Loucy (cell line): ENCODE measurements around the gene PAM16.

Source experiments
- H2AFZ ChIP-seq: fragments of 200-600 bp; sonication (generic); 2 replicates; pipeline ENCODE4 v1.6.0; 2016; ENCODE audit warnings: antibody characterized with exemption, mild to moderate bottlenecking, low read length, moderate library complexity
- H3F3A ChIP-seq: fragments of 200-600 bp; 2 replicates; pipeline ENCODE4 v1.6.0; 2016; ENCODE audit warnings: antibody characterized with exemption, low read depth, mild to moderate bottlenecking
- H3K27me3 ChIP-seq: fragments of 200-600 bp; sonication (generic); 2 replicates; pipeline ENCODE4 v1.6.1; 2014; ENCODE audit warnings: low read length, mild to moderate bottlenecking; ENCODE audit not compliant: insufficient read depth, poor library complexity, severe bottlenecking
- H3K36me3 ChIP-seq: fragments of 200-600 bp; sonication (generic); 2 replicates; pipeline ENCODE4 v1.6.1; 2016; ENCODE audit warnings: low read length; ENCODE audit not compliant: insufficient read depth
- H3K4me1 ChIP-seq: fragments of 200-600 bp; sonication (generic); 2 replicates; pipeline ENCODE4 v1.5.1; 2014; ENCODE audit warnings: low read length, mild to moderate bottlenecking; ENCODE audit not compliant: insufficient read depth, poor library complexity, severe bottlenecking
- H3K4me2 ChIP-seq: fragments of 200-600 bp; sonication (generic); 2 replicates; pipeline ENCODE4 v1.6.0; 2014; ENCODE audit warnings: antibody characterized with exemption, low read length, low read depth, mild to moderate bottlenecking; ENCODE audit not compliant: poor library complexity, severe bottlenecking
- H3K4me3 ChIP-seq: fragments of 200-600 bp; sonication (generic); 2 replicates; pipeline ENCODE4 v1.5.1; 2014; ENCODE audit warnings: low read length, mild to moderate bottlenecking, mixed read lengths; ENCODE audit not compliant: poor library complexity, severe bottlenecking
- H3K79me2 ChIP-seq: fragments of 200-600 bp; sonication (generic); 2 replicates; pipeline ENCODE4 v1.6.1; 2014; ENCODE audit warnings: low read length; ENCODE audit not compliant: insufficient read depth
- H3K9ac ChIP-seq: fragments of 200-600 bp; sonication (generic); 2 replicates; pipeline ENCODE4 v1.6.0; 2014; ENCODE audit warnings: mild to moderate bottlenecking, low read depth, low read length, moderate library complexity; ENCODE audit not compliant: poor library complexity, severe bottlenecking
- H3K9me2 ChIP-seq: fragments of 200-600 bp; sonication (generic); replicated peaks from 2 replicates; pipeline ENCODE4 v1.6.1; 2016; ENCODE audit warnings: low read depth, low read length, mixed read lengths
- H3K9me3 ChIP-seq: fragments of 200-600 bp; sonication (generic); 2 replicates; pipeline ENCODE4 v1.6.1; 2014; ENCODE audit warnings: mild to moderate bottlenecking, antibody characterized with exemption, low read length, low read depth; ENCODE audit not compliant: insufficient read depth
- H4K20me1 ChIP-seq: fragments of 200-600 bp; sonication (generic); 2 replicates; pipeline ENCODE4 v1.6.0; 2014; ENCODE audit warnings: antibody characterized with exemption, low read length, mild to moderate bottlenecking; ENCODE audit not compliant: insufficient read depth, poor library complexity, severe bottlenecking
- CTCF ChIP-seq: fragments of 200-600 bp; sonication (generic); conservative IDR thresholded peaks from 2 replicates; pipeline ENCODE4 v1.5.1; 2014; ENCODE audit warnings: mild to moderate bottlenecking, antibody characterized with exemption, low read length
- EZH2phosphoT487 ChIP-seq: fragments of 200-600 bp; IDR thresholded peaks from 2 replicates; pipeline ENCODE4 v1.6.1; 2018; ENCODE audit warnings: antibody characterized with exemption, mild to moderate bottlenecking, moderate library complexity, borderline replicate concordance

Gene PAM16

GRCh38 chr16:4316864-4317531 lies 34.1 kb downstream of the PAM16 start:
- Histone ChIP-seq H3K4me1 (peaks cover 8% of the 10 kb centered on the region), H3K9me2 (no peaks in the 10 kb centered on the region), H2AFZ (no peak overlapping the region), H3K9me3 (no peaks in the 10 kb centered on the region), H3K27me3 (no peaks in the 10 kb centered on the region), H3F3A (no peaks in the 10 kb centered on the region), H4K20me1 (no peaks in the 10 kb centered on the region), H3K9ac (peak overlapping the region; percentile 54), H3K79me2 (0 out of 2 replicates have a peak, but pooled peaks cover 3% of the 10 kb centered on the region), H3K4me3 (peak overlapping the region; percentile 71), H3K4me2 (peak overlapping the region; percentile 66), H3K36me3 (no peaks in the 10 kb centered on the region)
- no peak for TF ChIP-seq CTCF
- no peak for TF ChIP-seq EZH2phosphoT487

GRCh38 chr16:4316108-4316863 lies 34.8 kb downstream of the PAM16 start:
- no peaks in the 10 kb centered on the region for H3K9me2 ChIP-seq
- no peaks in the 10 kb centered on the region for H3F3A ChIP-seq
- no peak overlapping the region for H2AFZ ChIP-seq
- H4K20me1 ChIP-seq: no peaks in the 10 kb centered on the region
- H3K9ac ChIP-seq: peak overlapping the region; percentile 54
- TF ChIP-seq EZH2phosphoT487 (no peak), CTCF (no peak)
- H3K4me3 ChIP-seq: peak overlapping the region; percentile 71
- no peaks in the 10 kb centered on the region for H3K36me3 ChIP-seq
- peak overlapping the region; percentile 66 for H3K4me2 ChIP-seq
- 0 out of 2 replicates have a peak, but pooled peaks cover 3% of the 10 kb centered on the region for H3K79me2 ChIP-seq
- H3K9me3 ChIP-seq: no peaks in the 10 kb centered on the region
- peaks cover 8% of the 10 kb centered on the region for H3K4me1 ChIP-seq
- H3K27me3 ChIP-seq: no peaks in the 10 kb centered on the region

- Histone ChIP-seq H3K4me3 (peak within 1 kb of the TSS; percentile 71), H4K20me1 (no peaks in the 10 kb centered on the region), H3K9me2 (no peaks in the 10 kb centered on the region), H3K36me3 (no peaks in the 10 kb centered on the region), H3K27me3 (no peaks in the 10 kb centered on the region), H2AFZ (no peak within 1 kb of the TSS), H3K79me2 (0 out of 2 replicates have a peak, but pooled peaks cover 3% of the 10 kb centered on the region), H3K9ac (peak within 1 kb of the TSS; percentile 54), H3K4me2 (peak within 1 kb of the TSS; percentile 66), H3K4me1 (peaks cover 8% of the 10 kb centered on the region), H3K9me3 (no peaks in the 10 kb centered on the region), H3F3A (no peaks in the 10 kb centered on the region)
- TF ChIP-seq EZH2phosphoT487: no peak
- no peak for TF ChIP-seq CTCF
These were observed 35.7 kb downstream of the PAM16 start, which contains the start of gene GLIS2 for GRCh38 chr16:4315186-4316107. TSS of gene GLIS2 (plus strand) at chr16:4316067. CDS start at chr16:4332281, 16,214 bp downstream.
